ENCODE measurements around the gene TEX19.

TEX19 gene, protein sequence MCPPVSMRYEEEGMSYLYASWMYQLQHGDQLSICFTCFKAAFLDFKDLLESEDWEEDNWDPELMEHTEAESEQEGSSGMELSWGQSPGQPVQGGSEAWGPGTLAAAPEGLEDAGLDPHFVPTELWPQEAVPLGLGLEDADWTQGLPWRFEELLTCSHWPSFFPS

DNA sequence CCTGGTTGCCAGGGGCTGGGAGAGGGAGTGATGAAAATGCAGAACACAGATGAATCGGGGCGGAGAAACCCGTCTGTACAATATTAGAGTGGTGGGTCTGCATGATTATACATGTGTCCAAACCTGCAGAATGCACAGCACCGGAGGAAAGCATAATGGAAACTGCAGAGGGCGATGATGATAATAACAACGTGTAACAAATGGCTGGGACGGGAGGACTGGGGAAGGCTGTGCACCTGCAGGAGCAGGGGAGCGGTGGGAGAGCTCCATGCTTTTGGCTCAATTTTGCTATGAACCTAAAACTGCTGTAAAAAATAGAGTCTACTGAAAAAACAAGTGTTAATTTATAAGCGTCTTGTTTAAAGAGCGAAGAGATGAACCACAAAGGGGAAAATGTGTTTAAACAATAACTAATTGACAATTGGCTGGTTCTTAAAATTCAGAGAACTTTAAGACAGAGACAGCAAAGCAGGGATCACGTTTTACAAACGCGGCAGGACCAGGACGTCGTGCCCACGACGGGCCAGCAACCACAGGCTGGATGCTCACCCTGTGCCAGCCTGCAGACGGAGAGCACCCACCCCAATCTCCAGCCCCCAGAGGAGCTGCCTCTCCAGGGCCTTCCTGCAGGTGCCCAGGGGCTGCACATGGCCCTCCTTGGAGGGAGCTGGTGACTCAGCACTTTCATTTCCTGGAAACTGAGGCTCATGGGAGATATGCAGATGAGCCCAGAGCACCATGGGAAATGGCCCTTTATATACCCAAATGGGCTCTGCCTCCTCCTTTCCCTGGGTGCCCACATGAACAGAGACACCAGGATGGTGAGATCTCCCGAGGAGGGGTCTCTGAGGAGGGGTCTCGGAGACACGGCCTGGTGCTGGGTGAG lies at the start of gene TEX19:
Gene TEX19 (plus strand): TSS at position 783 of the 886 bp plus-strand sequence. CDS start 2,904 bp downstream, outside the sequence.
- no peak for DNase-seq

DNA sequence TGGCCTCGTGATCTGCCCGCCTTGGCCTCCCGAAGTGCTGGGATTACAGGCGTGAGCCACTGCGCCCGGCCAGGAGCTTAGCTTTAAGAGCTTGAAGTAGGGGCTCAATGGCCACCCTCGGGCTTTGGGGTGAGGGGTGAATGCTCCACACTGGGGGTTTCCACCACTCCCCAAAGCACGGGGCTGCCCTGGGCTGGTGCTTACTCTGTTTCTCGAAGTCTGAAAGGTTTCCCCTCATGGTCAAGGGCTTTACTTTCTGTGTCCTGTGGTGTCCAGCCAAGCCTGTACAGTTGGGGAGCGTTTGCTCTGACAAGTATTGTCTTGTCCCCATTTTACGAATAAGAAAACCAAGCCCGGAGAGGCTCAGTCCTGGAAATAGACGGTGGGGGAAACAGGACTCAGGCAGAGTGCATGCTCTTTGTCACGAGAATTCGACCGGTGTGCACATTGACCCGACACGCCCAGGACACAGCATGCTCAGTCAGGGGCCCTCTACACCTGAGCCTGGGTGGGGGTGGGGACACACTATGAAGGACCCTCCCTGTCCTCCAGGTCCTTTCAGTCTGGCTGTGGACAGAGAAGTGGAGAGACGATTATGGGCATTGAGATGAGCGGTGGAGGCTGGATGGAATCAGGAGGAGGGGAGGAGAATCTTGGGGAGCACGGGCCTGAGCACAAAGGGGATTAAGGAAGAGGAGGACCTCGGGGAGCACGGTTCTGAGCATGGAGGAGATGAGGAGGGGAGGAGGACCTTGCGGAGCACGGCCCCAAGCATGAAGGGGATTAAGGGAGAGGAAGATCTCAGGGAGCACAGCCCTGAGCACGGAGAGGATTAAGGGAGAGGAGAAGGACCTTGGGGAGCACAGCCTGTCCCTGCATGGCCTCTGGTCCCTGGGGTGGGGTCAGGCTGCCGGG lies 49.1 kb upstream of the TEX19 start:
- no peak for DNase-seq

GRCh38 chr17:82310877-82311276 lies 48.2 kb upstream of the TEX19 start:
- no peak for DNase-seq

DNA sequence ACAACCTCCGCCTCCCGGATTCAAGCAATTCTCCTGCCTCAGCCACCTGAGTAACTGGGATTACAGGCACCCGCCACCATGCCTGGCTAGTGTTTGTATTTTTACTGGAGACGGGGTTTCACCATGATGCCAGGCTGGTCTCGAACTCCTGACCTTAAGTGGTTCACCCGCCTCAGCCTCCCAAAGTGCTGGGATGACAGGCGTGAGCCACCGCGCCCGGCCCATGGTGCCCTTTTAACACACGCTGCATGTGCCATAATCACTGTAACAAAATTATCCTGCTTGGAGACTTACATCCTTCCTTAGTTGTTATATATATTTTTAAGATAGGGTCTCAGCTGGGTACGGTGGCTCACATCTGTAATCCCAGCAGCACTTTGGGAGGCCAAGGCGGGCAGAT lies 47.1 kb upstream of the TEX19 start:
- no peak for DNase-seq

DNA sequence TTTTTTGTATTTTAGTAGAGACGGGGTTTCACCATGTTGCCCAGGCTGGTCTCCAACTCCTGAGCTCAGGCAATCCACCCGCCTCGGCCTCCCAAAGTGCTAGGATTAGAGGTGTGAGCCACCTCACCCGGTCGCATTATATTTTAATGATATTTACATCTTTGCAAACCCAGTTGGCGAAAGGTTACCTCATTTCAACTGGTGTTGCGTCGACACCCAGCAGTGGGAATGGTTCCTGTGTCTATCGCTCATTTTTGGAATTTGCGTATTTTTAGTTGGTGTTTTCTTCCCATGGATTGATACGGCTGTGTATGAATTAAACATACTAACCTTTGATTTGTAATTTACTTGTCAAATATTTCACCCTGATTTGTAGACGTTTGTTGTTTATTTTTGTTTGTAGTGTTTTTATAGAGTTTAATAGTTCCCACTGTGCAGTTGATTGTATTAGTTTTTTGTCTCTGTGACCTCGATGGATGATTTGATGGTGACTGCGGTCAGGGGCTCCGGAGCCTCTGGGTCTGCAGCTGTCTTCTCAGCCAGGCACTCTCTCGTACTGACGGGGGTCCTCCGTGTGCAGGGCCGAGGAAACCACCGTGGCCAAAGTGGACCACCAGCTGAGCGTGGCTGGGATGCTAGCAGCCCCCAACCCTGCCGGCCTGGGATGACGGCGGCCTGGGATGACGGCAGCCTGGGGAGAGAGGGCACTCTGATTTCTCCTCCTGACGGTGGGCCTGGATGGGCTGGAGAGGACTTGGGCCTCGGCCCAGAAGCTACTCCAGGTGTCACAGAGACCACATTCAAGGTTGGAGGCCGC lies 45.6 kb upstream of the TEX19 start:
- no peak for DNase-seq

DNA sequence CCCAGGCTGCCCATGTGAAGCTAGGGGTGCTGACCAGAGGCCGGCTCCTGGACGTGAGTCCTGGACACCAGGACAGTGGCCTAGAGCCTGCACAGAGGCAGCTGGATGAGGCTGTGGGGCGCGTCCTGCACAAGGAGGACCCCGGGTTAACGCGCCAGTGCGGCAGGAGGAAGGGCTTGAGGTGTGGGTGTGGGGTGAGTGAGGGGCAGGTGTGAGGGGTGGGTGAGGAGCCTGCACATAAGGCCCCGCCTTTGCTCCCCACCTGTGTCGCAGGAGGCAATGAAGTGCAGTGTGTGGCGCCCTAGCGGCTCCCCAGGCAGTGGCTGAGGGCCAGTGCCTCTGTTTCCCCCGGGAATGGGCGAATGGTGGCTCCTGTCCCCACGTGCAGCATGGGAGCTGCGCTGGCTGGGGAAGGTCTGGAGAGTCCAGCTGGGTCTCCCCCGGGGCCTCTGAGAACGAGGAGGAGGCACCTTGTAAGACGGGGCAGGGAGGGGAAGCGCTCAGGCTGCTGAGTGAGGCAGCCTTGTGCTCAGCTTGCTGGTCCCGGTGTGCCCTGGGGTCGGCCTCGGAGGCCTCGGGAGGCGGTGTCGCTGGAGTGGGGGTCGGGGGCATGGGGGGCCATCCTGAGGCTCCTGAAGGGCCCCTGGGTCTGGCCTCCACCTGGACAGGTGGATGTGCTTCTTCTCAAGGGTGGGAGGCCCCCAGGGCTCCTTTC lies 44.9 kb upstream of the TEX19 start:
- DNase-seq = no peak

- DNase-seq = no peak
Measured at GRCh38 chr17:82314727-82315605, 44.1 kb upstream of the TEX19 start.

DNA sequence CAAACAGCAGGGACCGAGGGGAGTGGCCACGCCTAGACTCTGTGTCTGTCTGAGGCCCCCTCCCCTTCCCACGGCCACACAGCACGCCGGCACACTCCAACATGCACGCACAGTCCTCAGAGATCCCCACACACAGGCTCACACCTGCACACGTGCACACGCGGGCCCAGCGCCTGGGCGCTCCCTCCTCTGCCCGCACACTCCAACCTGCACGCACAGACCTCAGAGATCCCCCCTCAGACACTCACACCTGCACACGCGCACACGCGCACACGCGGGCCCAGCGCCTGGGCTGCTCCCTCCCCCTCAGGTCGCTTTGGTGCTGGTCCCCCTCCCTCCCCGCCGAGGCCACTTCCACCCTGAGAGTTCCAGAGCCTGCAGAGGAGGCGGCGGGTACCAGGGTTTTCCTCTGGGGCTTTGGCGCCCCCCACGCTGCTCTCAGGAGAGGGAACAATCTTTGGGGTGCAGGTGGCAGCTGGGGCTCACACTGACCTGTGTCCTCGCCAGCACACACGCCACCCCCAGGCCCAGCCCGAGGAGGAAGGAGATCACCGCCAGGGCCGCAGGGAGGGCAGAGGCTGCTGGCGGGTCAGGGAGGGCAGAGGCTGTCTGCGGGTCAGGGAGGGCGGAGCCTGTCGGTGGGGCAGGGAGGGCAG lies 43.2 kb upstream of the TEX19 start:
- no peak for DNase-seq

GRCh38 chr17:82316651-82317393 lies 42.2 kb upstream of the TEX19 start:
- no peak for DNase-seq

DNA sequence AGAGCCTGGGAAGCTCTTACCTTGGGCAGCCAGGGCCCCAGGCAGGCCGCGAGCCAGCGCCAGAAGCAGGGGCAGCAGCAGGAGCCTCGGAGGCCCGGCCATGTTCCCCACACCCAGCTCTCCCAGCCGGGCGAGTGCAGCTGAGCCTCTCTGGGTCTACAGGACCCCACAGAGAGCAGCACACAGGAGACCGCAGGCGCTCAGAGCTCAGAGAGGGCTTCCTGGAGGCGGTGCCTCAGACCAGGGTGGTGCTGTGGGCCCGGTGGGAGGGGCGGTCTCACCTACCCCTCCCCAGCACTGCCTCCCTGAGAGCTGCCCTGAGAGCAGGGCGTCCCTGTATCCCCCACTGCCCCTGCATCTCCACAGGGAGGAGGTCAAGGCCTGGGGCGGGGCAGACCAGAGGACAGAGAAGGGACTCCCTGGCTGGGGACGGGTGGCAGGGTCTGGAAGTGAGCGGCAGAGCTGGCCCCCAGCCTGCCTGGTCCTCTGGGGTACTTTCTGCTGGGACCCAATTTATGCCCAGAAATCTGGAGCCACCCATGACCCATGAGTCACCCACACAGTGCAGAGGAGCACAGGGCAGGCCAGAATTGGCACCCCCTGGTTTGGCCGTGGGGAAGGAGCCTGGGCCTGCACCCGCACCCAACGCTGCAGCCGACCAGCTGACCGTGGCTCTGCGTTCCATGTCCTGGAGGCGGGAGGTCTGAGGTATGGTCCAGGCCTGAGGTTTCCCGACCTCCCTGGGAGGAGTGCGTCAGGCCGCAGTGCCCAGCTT lies 41.5 kb upstream of the TEX19 start, which contains the start of gene CD7:
Gene CD7 (minus strand): TSS at position 215 of the 775 bp plus-strand sequence. CDS start 113 bp downstream, at position 102.
- DNase-seq = peak; percentile 81

DNA sequence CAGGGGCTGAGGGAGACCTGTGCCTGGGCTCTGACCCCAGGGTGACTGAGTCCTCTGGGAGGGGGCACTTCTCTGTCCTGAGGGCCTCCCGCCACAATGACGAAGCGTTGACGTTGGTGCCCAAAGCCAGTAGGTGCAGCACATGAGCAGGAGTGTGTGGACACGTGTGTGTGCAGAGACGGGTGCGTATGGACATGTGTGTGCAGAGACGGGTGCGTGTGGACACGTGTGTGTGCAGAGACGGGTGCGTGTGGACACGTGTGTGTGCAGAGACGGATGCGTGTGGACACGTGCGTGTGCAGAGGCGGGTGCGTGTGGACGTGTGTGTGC lies 40.9 kb upstream of the TEX19 start:
- no peak for DNase-seq

GRCh38 chr17:82318772-82319606 lies 40.1 kb upstream of the TEX19 start:
- DNase-seq = no peak

- DNase-seq = no peak
Measured at GRCh38 chr17:82319619-82320062, 39.4 kb upstream of the TEX19 start.

- peak; percentile 14 for DNase-seq
Measured at GRCh38 chr17:82320140-82320840, 38.8 kb upstream of the TEX19 start.

- peak; percentile 88 for DNase-seq
Measured at GRCh38 chr17:82320956-82321927, 37.8 kb upstream of the TEX19 start.
